HG02885 (cell line): ENCODE data around the gene ALOX15B.
"Not testable (repeated sequence)": the region's sequence is repeated elsewhere in the genome, so short reads cannot be mapped to it uniquely, and the experiment has no call there.

ENCODE experiments used
- ATAC-seq: cut with Tn5 transposase; IDR thresholded peaks from one replicate; pipeline ENCODE4 v1.9.1; 2021; ENCODE audit warnings: mild to moderate bottlenecking; ENCODE audit not compliant: unreplicated experiment, poor library complexity

The ALOX15B gene

GRCh38 chr17:8061851-8062250 is 23.0 kb downstream of the ALOX15B start:
- ATAC-seq, result not testable (repeated sequence)

GRCh38 chr17:8062435-8062806 is 23.6 kb downstream of the ALOX15B start:
- ATAC-seq, result no peak

GRCh38 chr17:8062807-8063483 is 24.1 kb downstream of the ALOX15B start:
- ATAC-seq, result no peak

- ATAC-seq, result no peak
Observed at GRCh38 chr17:8063761-8064534, 25.1 kb downstream of the ALOX15B start.

GRCh38 chr17:8064561-8065019 is 25.7 kb downstream of the ALOX15B start:
- ATAC-seq, result no peak

GRCh38 chr17:8066841-8067775 is 28.2 kb downstream of the ALOX15B start:
- ATAC-seq, result no peak

- ATAC-seq, result no peak
Observed at GRCh38 chr17:8067806-8068205, 28.9 kb downstream of the ALOX15B start.

- no peak for ATAC-seq
Observed at GRCh38 chr17:8068736-8069586, 30.1 kb downstream of the ALOX15B start.

- no peak for ATAC-seq
Observed at GRCh38 chr17:8069587-8069860, 30.7 kb downstream of the ALOX15B start.

- ATAC-seq, result no peak
Observed at GRCh38 chr17:8071496-8071895, 32.6 kb downstream of the ALOX15B start.

- ATAC-seq, result no peak
Observed at GRCh38 chr17:8072341-8072728, 33.5 kb downstream of the ALOX15B start.

- ATAC-seq, result no peak
Observed at GRCh38 chr17:8072729-8073461, 34.0 kb downstream of the ALOX15B start.

- ATAC-seq, result no peak
Observed at GRCh38 chr17:8073627-8074484, 35.0 kb downstream of the ALOX15B start.

GRCh38 chr17:8074554-8074953 is 35.7 kb downstream of the ALOX15B start:
- ATAC-seq, result no peak

GRCh38 chr17:8075081-8075480 is 36.2 kb downstream of the ALOX15B start:
- no peak for ATAC-seq

GRCh38 chr17:8075574-8076342 is 36.9 kb downstream of the ALOX15B start:
- no peak for ATAC-seq

- no peak for ATAC-seq
Observed at GRCh38 chr17:8076502-8077266, 37.8 kb downstream of the ALOX15B start.
